ENCODE data around the gene GDNF. TPM values are rescaled to one million over a fixed set of nuclear protein-coding genes. Genes with fewer than 3 reads are reported as not detected.

The GDNF gene
- total and polyA plus RNA-seq, 2 experiments from 2014 or later = 0.13 to 0.17 TPM

DNA sequence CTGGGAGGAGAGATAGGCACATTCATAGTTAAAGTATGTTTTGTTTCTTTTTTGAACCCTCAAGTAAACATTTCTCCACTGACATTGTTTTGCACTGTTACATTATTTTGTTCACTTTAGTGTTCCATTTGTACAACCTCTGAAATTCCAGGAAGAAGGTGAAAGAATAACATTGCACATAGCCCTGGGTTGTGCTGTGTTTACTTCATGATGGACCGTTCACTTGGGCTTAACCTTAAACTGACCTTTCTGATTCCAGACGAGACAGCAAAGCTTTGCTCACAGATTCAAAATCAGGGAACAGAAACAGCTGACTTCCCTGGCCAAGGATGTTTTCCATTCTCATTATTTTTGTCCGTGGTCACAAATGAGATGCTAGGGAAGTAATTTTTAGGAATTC, 42.8 kb upstream of the GDNF start:
- no peak overlapping the region for H3K4me3 Mint-ChIP-seq
- no peaks in the 10 kb centered on the region; the same call in 2 of the 3 replicates for H3K9me3 Mint-ChIP-seq
- H3K27ac Mint-ChIP-seq = no peak overlapping the region
- H3K36me3 ChIP-seq (ENCODE audit: insufficient read depth) = no peaks in the 10 kb centered on the region
- no peaks in the 10 kb centered on the region for H3K27me3 ChIP-seq (ENCODE audit: insufficient read depth)
- no peaks in the 10 kb centered on the region for H3K36me3 Mint-ChIP-seq (ENCODE audit: low read depth)
- H3K4me2 ChIP-seq = no peak overlapping the region
- TF ChIP-seq, protein P1, sequence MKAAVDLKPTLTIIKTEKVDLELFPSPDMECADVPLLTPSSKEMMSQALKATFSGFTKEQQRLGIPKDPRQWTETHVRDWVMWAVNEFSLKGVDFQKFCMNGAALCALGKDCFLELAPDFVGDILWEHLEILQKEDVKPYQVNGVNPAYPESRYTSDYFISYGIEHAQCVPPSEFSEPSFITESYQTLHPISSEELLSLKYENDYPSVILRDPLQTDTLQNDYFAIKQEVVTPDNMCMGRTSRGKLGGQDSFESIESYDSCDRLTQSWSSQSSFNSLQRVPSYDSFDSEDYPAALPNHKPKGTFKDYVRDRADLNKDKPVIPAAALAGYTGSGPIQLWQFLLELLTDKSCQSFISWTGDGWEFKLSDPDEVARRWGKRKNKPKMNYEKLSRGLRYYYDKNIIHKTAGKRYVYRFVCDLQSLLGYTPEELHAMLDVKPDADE (IDR thresholded peaks at IDR 0.05) = no peak
- TF ChIP-seq JUNB (IDR thresholded peaks at IDR 0.05; ENCODE audit: unreplicated experiment) (no peak), EZH2 (IDR thresholded peaks at IDR 0.05; ENCODE audit: low read depth, unreplicated experiment) (no peak), CREB1 (CRISPR knock-in tag; IDR thresholded peaks at IDR 0.05; ENCODE audit: low read depth) (no peak), ZNF331 (CRISPR knock-in tag; IDR thresholded peaks at IDR 0.05; ENCODE audit: low read depth) (no peak), POLR2AphosphoS5 (IDR thresholded peaks at IDR 0.05; ENCODE audit: low read depth) (no peak), STAT1 (IDR thresholded peaks at IDR 0.05; ENCODE audit: unreplicated experiment) (no peak), ZNF114 (CRISPR knock-in tag; IDR thresholded peaks at IDR 0.05) (no peak), NANOG (IDR thresholded peaks at IDR 0.05; ENCODE audit: borderline replicate concordance) (no peak), EZH2phosphoT487 (IDR thresholded peaks at IDR 0.05; ENCODE audit: unreplicated experiment) (no peak)
- TF ChIP-seq, protein P2, sequence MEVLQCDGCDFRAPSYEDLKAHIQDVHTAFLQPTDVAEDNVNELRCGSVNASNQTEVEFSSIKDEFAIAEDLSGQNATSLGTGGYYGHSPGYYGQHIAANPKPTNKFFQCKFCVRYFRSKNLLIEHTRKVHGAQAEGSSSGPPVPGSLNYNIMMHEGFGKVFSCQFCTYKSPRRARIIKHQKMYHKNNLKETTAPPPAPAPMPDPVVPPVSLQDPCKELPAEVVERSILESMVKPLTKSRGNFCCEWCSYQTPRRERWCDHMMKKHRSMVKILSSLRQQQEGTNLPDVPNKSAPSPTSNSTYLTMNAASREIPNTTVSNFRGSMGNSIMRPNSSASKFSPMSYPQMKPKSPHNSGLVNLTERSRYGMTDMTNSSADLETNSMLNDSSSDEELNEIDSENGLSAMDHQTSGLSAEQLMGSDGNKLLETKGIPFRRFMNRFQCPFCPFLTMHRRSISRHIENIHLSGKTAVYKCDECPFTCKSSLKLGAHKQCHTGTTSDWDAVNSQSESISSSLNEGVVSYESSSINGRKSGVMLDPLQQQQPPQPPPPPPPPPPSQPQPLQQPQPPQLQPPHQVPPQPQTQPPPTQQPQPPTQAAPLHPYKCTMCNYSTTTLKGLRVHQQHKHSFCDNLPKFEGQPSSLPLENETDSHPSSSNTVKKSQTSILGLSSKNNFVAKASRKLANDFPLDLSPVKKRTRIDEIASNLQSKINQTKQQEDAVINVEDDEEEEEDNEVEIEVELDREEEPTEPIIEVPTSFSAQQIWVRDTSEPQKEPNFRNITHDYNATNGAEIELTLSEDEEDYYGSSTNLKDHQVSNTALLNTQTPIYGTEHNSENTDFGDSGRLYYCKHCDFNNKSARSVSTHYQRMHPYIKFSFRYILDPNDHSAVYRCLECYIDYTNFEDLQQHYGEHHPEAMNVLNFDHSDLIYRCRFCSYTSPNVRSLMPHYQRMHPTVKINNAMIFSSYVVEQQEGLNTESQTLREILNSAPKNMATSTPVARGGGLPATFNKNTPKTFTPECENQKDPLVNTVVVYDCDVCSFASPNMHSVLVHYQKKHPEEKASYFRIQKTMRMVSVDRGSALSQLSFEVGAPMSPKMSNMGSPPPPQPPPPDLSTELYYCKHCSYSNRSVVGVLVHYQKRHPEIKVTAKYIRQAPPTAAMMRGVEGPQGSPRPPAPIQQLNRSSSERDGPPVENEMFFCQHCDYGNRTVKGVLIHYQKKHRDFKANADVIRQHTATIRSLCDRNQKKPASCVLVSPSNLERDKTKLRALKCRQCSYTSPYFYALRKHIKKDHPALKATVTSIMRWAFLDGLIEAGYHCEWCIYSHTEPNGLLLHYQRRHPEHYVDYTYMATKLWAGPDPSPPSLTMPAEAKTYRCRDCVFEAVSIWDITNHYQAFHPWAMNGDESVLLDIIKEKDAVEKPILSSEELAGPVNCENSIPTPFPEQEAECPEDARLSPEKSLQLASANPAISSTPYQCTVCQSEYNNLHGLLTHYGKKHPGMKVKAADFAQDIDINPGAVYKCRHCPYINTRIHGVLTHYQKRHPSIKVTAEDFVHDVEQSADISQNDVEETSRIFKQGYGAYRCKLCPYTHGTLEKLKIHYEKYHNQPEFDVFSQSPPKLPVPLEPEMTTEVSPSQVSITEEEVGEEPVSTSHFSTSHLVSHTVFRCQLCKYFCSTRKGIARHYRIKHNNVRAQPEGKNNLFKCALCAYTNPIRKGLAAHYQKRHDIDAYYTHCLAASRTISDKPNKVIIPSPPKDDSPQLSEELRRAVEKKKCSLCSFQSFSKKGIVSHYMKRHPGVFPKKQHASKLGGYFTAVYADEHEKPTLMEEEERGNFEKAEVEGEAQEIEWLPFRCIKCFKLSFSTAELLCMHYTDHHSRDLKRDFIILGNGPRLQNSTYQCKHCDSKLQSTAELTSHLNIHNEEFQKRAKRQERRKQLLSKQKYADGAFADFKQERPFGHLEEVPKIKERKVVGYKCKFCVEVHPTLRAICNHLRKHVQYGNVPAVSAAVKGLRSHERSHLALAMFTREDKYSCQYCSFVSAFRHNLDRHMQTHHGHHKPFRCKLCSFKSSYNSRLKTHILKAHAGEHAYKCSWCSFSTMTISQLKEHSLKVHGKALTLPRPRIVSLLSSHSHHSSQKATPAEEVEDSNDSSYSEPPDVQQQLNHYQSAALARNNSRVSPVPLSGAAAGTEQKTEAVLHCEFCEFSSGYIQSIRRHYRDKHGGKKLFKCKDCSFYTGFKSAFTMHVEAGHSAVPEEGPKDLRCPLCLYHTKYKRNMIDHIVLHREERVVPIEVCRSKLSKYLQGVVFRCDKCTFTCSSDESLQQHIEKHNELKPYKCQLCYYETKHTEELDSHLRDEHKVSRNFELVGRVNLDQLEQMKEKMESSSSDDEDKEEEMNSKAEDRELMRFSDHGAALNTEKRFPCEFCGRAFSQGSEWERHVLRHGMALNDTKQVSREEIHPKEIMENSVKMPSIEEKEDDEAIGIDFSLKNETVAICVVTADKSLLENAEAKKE (CRISPR knock-in tag; IDR thresholded peaks at IDR 0.05) = no peak
- TF ChIP-seq, protein P3, sequence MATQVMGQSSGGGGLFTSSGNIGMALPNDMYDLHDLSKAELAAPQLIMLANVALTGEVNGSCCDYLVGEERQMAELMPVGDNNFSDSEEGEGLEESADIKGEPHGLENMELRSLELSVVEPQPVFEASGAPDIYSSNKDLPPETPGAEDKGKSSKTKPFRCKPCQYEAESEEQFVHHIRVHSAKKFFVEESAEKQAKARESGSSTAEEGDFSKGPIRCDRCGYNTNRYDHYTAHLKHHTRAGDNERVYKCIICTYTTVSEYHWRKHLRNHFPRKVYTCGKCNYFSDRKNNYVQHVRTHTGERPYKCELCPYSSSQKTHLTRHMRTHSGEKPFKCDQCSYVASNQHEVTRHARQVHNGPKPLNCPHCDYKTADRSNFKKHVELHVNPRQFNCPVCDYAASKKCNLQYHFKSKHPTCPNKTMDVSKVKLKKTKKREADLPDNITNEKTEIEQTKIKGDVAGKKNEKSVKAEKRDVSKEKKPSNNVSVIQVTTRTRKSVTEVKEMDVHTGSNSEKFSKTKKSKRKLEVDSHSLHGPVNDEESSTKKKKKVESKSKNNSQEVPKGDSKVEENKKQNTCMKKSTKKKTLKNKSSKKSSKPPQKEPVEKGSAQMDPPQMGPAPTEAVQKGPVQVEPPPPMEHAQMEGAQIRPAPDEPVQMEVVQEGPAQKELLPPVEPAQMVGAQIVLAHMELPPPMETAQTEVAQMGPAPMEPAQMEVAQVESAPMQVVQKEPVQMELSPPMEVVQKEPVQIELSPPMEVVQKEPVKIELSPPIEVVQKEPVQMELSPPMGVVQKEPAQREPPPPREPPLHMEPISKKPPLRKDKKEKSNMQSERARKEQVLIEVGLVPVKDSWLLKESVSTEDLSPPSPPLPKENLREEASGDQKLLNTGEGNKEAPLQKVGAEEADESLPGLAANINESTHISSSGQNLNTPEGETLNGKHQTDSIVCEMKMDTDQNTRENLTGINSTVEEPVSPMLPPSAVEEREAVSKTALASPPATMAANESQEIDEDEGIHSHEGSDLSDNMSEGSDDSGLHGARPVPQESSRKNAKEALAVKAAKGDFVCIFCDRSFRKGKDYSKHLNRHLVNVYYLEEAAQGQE (IDR thresholded peaks at IDR 0.05; ENCODE audit: unreplicated experiment) = no peak
- TF ChIP-seq, protein P4, sequence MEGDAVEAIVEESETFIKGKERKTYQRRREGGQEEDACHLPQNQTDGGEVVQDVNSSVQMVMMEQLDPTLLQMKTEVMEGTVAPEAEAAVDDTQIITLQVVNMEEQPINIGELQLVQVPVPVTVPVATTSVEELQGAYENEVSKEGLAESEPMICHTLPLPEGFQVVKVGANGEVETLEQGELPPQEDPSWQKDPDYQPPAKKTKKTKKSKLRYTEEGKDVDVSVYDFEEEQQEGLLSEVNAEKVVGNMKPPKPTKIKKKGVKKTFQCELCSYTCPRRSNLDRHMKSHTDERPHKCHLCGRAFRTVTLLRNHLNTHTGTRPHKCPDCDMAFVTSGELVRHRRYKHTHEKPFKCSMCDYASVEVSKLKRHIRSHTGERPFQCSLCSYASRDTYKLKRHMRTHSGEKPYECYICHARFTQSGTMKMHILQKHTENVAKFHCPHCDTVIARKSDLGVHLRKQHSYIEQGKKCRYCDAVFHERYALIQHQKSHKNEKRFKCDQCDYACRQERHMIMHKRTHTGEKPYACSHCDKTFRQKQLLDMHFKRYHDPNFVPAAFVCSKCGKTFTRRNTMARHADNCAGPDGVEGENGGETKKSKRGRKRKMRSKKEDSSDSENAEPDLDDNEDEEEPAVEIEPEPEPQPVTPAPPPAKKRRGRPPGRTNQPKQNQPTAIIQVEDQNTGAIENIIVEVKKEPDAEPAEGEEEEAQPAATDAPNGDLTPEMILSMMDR (conservative IDR thresholded peaks at IDR 0.05; ENCODE audit: low read depth in 2 of 2) = no peak
- no peaks in the 10 kb centered on the region for H3K27me3 Mint-ChIP-seq (ENCODE audit: insufficient read depth, low read depth, poor library complexity)
- H3K4me1 Mint-ChIP-seq = no peaks in the 10 kb centered on the region
- H3K4me3 ChIP-seq = no peak overlapping the region
- no peaks in the 10 kb centered on the region for H3K79me2 ChIP-seq (replicated peaks; ENCODE audit: insufficient read depth)
- no peaks in the 10 kb centered on the region for H3K4me1 ChIP-seq (ENCODE audit: insufficient read depth)
- DNase-seq (ENCODE audit: low spot score) (no peak), ATAC-seq (no peak)
- H3K9me2 ChIP-seq (ENCODE audit: insufficient read depth) = no peaks in the 10 kb centered on the region
- no peaks in the 10 kb centered on the region for H3F3A ChIP-seq (replicated peaks; ENCODE audit: low read depth)
- H3K27ac ChIP-seq (ENCODE audit: low read depth) = no peak overlapping the region
- no peak overlapping the region for H2AFZ ChIP-seq
- H4K20me1 ChIP-seq (replicated peaks; ENCODE audit: insufficient read depth) = no peaks in the 10 kb centered on the region
